ENCODE data around the gene GPR108. TPM values are rescaled to one million over a fixed set of nuclear protein-coding genes. Genes with fewer than 3 reads are reported as not detected.
A peak's percentile ranks its signal among the peaks of the same experiment; 100 is the strongest.

Gene GPR108
- polyA plus RNA-seq, 1 donor (not counting 4 experiments of a cell fraction or from before 2014, with no cell fraction given), result 57.7 TPM

- TF ChIP-seq CTCF (optimal IDR thresholded peaks at IDR 0.05 in 1 of 3, IDR thresholded peaks at IDR 0.05 in 1 of 3, conservative IDR thresholded peaks at IDR 0.05 in 1 of 3; ENCODE audit: extremely low read depth in 1 of 3, insufficient read depth in 2 of 3, low read length in 3 of 3), result no peak
- no peak for TF ChIP-seq EZH2 (IDR thresholded peaks at IDR 0.05; ENCODE audit: low read length)
- H3K9me1 ChIP-seq (ENCODE audit: control insufficient read depth, extremely low read depth, insufficient read depth, low read length), result no peaks in the 10 kb centered on the region
- H3K9ac ChIP-seq (ENCODE audit: control insufficient read depth, extremely low read depth, insufficient read depth, low read length), result peak within 1 kb of the TSS; percentile 97
These were observed 30.2 kb upstream of the GPR108 start, which contains the start of gene SH2D3A for GRCh38 chr19:6767357-6768235. Gene SH2D3A (minus strand): TSS chr19:6767435. CDS start chr19:6763748, 3,687 bp downstream.

DNA sequence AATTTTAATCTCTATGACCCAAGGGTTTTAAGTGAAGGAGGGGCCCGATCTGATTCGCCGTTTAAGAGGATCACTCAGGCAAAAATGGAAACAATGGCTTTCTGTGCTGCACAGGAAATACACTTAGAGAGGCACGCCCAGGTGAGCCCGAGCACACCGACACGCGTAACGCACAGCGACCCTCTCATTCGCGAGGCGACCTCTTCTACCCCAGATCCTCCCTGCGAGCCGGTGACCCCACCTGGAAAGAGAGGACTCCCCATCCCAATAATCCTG lies 29.6 kb upstream of the GPR108 start:
- H3K4me3 ChIP-seq (ENCODE audit: control insufficient read depth in 2 of 3, extremely low read depth in 1 of 3, insufficient read depth in 2 of 3, low read depth in 1 of 3, low read length in 3 of 3), result peak overlapping the region; percentile 62 to 98 (median 74)
- TF ChIP-seq CTCF (optimal IDR thresholded peaks at IDR 0.05 in 1 of 3, IDR thresholded peaks at IDR 0.05 in 1 of 3, conservative IDR thresholded peaks at IDR 0.05 in 1 of 3; ENCODE audit: extremely low read depth in 1 of 3, insufficient read depth in 2 of 3, low read length in 3 of 3), result no peak
- TF ChIP-seq EZH2 (IDR thresholded peaks at IDR 0.05; ENCODE audit: low read length), result no peak
- no peaks in the 10 kb centered on the region for H3K9me3 ChIP-seq (ENCODE audit: control insufficient read depth, low read depth, low read length)
- FAIRE-seq, result peak; percentile 59
- dilution Hi-C loops (cut with MboI; ENCODE audit: extremely low pct_ligation_motif_present, low sequenced_read_pairs), result no loop called here
- H3K4me2 ChIP-seq (ENCODE audit: control insufficient read depth, extremely low read depth, insufficient read depth, low read depth, low read length), result peak overlapping the region; percentile 94
- H3K9me1 ChIP-seq (ENCODE audit: control insufficient read depth, extremely low read depth, insufficient read depth, low read length), result no peaks in the 10 kb centered on the region
- peaks cover 33% of the 10 kb centered on the region for H3K79me2 ChIP-seq (ENCODE audit: control insufficient read depth, insufficient read depth, low read length)
- peak overlapping the region; percentile 68 for H2AFZ ChIP-seq (ENCODE audit: control insufficient read depth, low read length)
- peaks cover 16% of the 10 kb centered on the region for H3K4me1 ChIP-seq (ENCODE audit: control insufficient read depth, extremely low read depth, insufficient read depth, low read length)
- H3K9ac ChIP-seq (ENCODE audit: control insufficient read depth, extremely low read depth, insufficient read depth, low read length), result peak overlapping the region; percentile 97
- peak overlapping the region; percentile 95 for H3K27ac ChIP-seq (ENCODE audit: control insufficient read depth, insufficient read depth, low read length)
- no peaks in the 10 kb centered on the region for H3K27me3 ChIP-seq (ENCODE audit: control insufficient read depth, extremely low read depth, insufficient read depth, low read length)
- no peaks in the 10 kb centered on the region for H4K20me1 ChIP-seq (ENCODE audit: control insufficient read depth, extremely low read depth, insufficient read depth, low read length)
- peaks cover 8 to 22% of the 10 kb centered on the region in 2 experiments for H3K36me3 ChIP-seq (ENCODE audit: control insufficient read depth in 2 of 2, extremely low read depth in 1 of 2, insufficient read depth in 2 of 2, low read length in 2 of 2)
- no peak for DNase-seq (ENCODE audit: low read depth, low spot score)

More at GRCh38 chr19:6767357-6768235, 30.2 kb upstream of the GPR108 start, which contains the start of gene SH2D3A:
- no peaks in the 10 kb centered on the region for H4K20me1 ChIP-seq (ENCODE audit: control insufficient read depth, extremely low read depth, insufficient read depth, low read length)
- H3K79me2 ChIP-seq (ENCODE audit: control insufficient read depth, insufficient read depth, low read length), result peaks cover 31% of the 10 kb centered on the region
- dilution Hi-C loops (cut with MboI; ENCODE audit: extremely low pct_ligation_motif_present, low sequenced_read_pairs), result no loop called here
- peak within 1 kb of the TSS; percentile 94 for H3K4me2 ChIP-seq (ENCODE audit: control insufficient read depth, extremely low read depth, insufficient read depth, low read depth, low read length)
- H3K9me3 ChIP-seq (ENCODE audit: control insufficient read depth, low read depth, low read length), result no peaks in the 10 kb centered on the region
- H3K4me1 ChIP-seq (ENCODE audit: control insufficient read depth, extremely low read depth, insufficient read depth, low read length), result peaks cover 16% of the 10 kb centered on the region
- peak within 1 kb of the TSS; percentile 73 for H2AFZ ChIP-seq (ENCODE audit: control insufficient read depth, low read length)
- H3K27me3 ChIP-seq (ENCODE audit: control insufficient read depth, extremely low read depth, insufficient read depth, low read length), result no peaks in the 10 kb centered on the region
- peak within 1 kb of the TSS; percentile 62 to 98 (median 74) for H3K4me3 ChIP-seq (ENCODE audit: control insufficient read depth in 2 of 3, extremely low read depth in 1 of 3, insufficient read depth in 2 of 3, low read depth in 1 of 3, low read length in 3 of 3)
- H3K36me3 ChIP-seq (ENCODE audit: control insufficient read depth in 2 of 2, extremely low read depth in 1 of 2, insufficient read depth in 2 of 2, low read length in 2 of 2), result peaks cover 8 to 22% of the 10 kb centered on the region in 2 experiments
- DNase-seq (ENCODE audit: low read depth, low spot score) (peak; percentile 95), FAIRE-seq (peak; percentile 65)
- peak within 1 kb of the TSS; percentile 95 for H3K27ac ChIP-seq (ENCODE audit: control insufficient read depth, insufficient read depth, low read length)

Measured in keratinocyte (primary cell).